ENCODE data around the gene SYCP2. TPM values are rescaled to one million over a fixed set of nuclear protein-coding genes. Genes with fewer than 3 reads are reported as not detected.

Gene SYCP2
- total and polyA plus RNA-seq, 7 donors = 0.50 to 7.8 (median 1.6) TPM

DNA sequence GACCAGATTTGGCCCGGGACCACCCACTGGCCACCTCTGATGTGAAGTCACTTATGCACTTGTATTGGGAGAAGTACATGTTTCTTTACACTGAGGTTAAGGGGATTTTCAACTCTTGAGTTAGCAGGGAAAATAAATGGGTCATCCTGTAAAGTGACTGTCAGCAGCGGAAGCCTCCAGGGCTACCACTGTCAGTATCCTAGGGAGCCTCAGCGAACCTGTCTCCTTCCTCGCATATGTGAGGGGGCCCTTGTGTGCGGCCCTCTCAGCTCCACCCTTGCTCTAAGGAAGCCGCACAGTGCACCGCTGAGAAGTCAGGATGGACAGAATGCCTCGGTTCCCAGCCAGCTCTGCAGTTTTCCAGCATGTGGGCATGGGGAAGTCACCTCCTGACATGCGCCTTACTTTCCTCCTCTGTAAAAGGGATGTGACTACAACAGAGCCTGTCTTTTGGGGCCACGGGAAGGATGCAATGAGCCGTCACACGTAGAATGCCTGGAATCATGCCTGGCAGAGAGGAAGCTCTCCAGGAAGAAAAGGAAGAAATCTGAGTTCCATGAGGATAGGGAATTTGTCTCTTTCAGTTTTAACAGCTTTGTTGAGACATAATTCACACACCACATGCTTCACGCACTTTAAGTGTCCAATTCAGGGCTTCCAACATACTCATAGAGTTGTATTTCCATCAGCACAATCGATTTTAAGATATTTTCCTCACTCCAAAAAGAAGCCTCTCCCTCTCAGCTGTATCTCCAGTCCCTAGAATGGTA, 115.4 kb downstream of the SYCP2 start:
- 84 to 86% methylated on average over 14 of the region's 14 CpGs for WGBS, 2 donors
- Histone ChIP-seq H3K9me3 (no peaks in the 10 kb centered on the region), H3K27ac (no peak overlapping the region), H3K27me3 (peaks cover 0 to 3% (median 0%) of the 10 kb centered on the region in 3 donors), H3K4me1 (peaks cover 0 to 10% (median 0%) of the 10 kb centered on the region in 4 donors), H3K4me3 (no peak overlapping the region), H3K36me3 (no peaks in the 10 kb centered on the region)
- TF ChIP-seq CTCF (IDR thresholded peaks at IDR 0.05) = no peak
- intact Hi-C loops (cut with DNase I) = no loop called here
- DNase-seq = no peak

DNA sequence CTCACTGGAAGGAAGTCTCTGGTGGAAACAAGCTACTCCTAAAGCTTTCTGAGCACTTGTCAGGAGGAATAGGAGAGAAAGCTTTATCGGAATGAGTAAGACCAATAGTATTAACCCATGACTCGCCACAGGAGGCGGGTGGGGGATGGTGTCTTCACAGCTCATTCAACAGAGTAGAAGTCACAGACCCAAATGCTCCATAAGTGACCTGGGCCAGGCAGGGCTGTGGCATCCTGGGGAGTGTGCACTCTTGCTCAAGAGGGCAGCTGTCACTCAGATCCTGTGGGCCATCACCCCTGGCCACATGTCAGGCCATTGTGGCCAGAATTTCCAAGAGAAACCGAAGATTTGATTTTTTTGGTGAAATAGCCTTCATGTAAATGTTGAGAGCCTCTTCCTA, 116.0 kb downstream of the SYCP2 start:
- no peak overlapping the region for H3K27ac ChIP-seq
- H3K4me3 ChIP-seq = no peak overlapping the region
- WGBS, 2 donors = 86 to 89% methylated on average over 4 of the region's 4 CpGs
- DNase-seq = no peak
- no peak for TF ChIP-seq CTCF (IDR thresholded peaks at IDR 0.05)
- TF ChIP-seq POLR2AphosphoS5 (IDR thresholded peaks at IDR 0.05) = no peak
- TF ChIP-seq EP300 (IDR thresholded peaks at IDR 0.05) = no peak
- no peak for TF ChIP-seq POLR2A (IDR thresholded peaks at IDR 0.05)
- H3K36me3 ChIP-seq = no peaks in the 10 kb centered on the region
- peaks cover 0 to 9% (median 0%) of the 10 kb centered on the region in 4 donors for H3K4me1 ChIP-seq
- peaks cover 0 to 3% (median 0%) of the 10 kb centered on the region in 3 donors for H3K27me3 ChIP-seq
- intact Hi-C loops (cut with DNase I) = no loop called here
- no peaks in the 10 kb centered on the region for H3K9me3 ChIP-seq

DNA sequence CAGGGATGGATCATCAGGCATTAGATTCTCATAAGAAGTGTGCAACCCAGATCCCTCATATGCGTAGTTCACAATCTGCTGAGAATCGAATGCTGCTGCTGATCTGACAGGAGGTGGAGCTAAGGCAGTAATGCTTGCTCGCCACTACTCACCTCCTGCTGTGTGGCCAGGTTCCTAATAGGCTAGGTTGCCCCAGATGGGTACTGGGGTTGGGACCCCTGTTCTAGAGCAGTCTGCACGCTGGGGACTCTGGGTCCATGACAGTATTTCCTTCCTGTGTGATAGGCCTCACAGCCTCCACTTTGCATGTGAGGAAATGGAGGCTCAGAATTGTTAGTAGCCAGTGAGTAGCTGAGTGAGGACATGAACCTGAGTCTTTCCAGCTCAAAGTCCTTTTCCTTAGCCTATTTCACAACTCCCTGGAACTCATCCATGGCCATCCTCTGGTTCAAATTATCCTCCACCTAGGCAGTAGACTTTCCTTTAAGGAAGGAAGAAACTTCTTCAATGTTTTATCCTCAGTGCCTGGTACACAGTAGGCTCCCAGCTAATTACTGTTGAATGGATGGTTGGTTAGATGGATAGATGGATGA, 117.2 kb downstream of the SYCP2 start:
- Histone ChIP-seq H3K27ac (no peak overlapping the region), H3K36me3 (no peaks in the 10 kb centered on the region), H3K9me3 (no peaks in the 10 kb centered on the region), H3K4me1 (peaks cover 0 to 9% (median 0%) of the 10 kb centered on the region in 4 donors), H3K4me3 (no peak overlapping the region), H3K27me3 (peaks cover 0 to 3% (median 0%) of the 10 kb centered on the region in 3 donors)
- no peak for TF ChIP-seq CTCF (IDR thresholded peaks at IDR 0.05)
- TF ChIP-seq POLR2AphosphoS5 (IDR thresholded peaks at IDR 0.05) = no peak
- no peak for TF ChIP-seq POLR2A (IDR thresholded peaks at IDR 0.05)
- no peak for TF ChIP-seq EP300 (IDR thresholded peaks at IDR 0.05)
- intact Hi-C loops (cut with DNase I) = no loop called here
- DNase-seq = no peak
- 66 to 91% methylated on average over 4 of the region's 4 CpGs for WGBS, 2 donors

DNA sequence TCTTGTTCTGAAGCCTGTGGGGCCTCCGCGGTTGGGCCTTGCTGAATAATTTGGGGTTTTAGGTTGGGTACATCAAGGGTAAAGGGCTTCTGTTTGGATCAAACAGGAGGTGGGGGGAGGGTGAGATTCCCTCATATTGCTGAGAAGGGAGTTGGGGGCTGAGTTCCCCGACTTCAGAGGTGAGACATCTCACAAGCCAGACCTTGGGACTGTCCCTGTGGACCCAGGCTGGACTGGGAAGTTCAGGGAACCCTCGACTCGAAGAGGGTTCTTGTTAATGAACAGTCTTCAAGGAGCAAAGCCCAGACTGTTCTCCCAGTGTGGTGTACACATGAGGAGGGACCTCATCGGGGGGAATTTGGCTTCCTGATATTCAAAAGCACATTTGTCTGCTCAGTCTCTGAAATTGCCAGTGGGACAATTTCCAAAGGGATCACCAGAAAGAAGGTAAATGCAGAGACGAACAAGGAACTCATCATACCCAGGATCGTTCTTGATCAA, 118.5 kb downstream of the SYCP2 start:
- Histone ChIP-seq H3K27ac (no peak overlapping the region), H3K4me3 (no peak overlapping the region), H3K4me1 (no peaks in the 10 kb centered on the region), H3K36me3 (no peaks in the 10 kb centered on the region), H3K9me3 (no peaks in the 10 kb centered on the region), H3K27me3 (peaks cover 0 to 3% (median 0%) of the 10 kb centered on the region in 3 donors)
- WGBS, 2 donors = 77 to 88% methylated on average over 8 of the region's 8 CpGs
- intact Hi-C loops (cut with DNase I) = no loop called here
- TF ChIP-seq POLR2AphosphoS5 (IDR thresholded peaks at IDR 0.05) (no peak), POLR2A (IDR thresholded peaks at IDR 0.05) (no peak), CTCF (IDR thresholded peaks at IDR 0.05) (no peak), EP300 (IDR thresholded peaks at IDR 0.05) (no peak)
- no peak for DNase-seq

Measured in sigmoid colon (tissue), 7 donors.